Stomach (tissue), 4 donors: ENCODE data around the gene RPP38.
A peak's percentile ranks its signal among the peaks of the same experiment; 100 is the strongest.

Experiments
- EP300 ChIP-seq: sonication (generic); formaldehyde crosslinking; IDR thresholded peaks from one replicate; pipeline ENCODE4 v1.6.1; 2017; ENCODE audit warnings: antibody characterized with exemption
- POLR2A ChIP-seq, 4 donors: fragments of 450-650 bp; IDR thresholded peaks; one replicate each; pipeline ENCODE4 v1.6.1; 2016; ENCODE audit warnings: antibody characterized with exemption in 4 of 4, control low read depth in 2 of 4, mild to moderate bottlenecking in 1 of 4, moderate library complexity in 1 of 4
- POLR2AphosphoS5 ChIP-seq, 3 donors: sonication (generic); formaldehyde crosslinking; IDR thresholded peaks; one replicate each; pipeline ENCODE4 v1.6.1; 2016; ENCODE audit warnings: antibody characterized with exemption in 3 of 3
- TF ChIP-seq, protein P1 (sequence below), 7 experiments: fragments of 450-650 bp in 4 of 7; fragments of 200-600 bp in 3 of 7; sonication (generic) in 3 of 7; IDR thresholded peaks; one replicate each; pipeline ENCODE4 v1.5.1; 2016 to 2019; ENCODE audit warnings: antibody characterized with exemption in 7 of 7, control low read depth in 2 of 7, mild to moderate bottlenecking in 1 of 7

- TF ChIP-seq POLR2A (IDR thresholded peaks at IDR 0.05), result peak in 1 of 4 donors; percentile 60
- TF ChIP-seq, protein P1, sequence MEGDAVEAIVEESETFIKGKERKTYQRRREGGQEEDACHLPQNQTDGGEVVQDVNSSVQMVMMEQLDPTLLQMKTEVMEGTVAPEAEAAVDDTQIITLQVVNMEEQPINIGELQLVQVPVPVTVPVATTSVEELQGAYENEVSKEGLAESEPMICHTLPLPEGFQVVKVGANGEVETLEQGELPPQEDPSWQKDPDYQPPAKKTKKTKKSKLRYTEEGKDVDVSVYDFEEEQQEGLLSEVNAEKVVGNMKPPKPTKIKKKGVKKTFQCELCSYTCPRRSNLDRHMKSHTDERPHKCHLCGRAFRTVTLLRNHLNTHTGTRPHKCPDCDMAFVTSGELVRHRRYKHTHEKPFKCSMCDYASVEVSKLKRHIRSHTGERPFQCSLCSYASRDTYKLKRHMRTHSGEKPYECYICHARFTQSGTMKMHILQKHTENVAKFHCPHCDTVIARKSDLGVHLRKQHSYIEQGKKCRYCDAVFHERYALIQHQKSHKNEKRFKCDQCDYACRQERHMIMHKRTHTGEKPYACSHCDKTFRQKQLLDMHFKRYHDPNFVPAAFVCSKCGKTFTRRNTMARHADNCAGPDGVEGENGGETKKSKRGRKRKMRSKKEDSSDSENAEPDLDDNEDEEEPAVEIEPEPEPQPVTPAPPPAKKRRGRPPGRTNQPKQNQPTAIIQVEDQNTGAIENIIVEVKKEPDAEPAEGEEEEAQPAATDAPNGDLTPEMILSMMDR (IDR thresholded peaks at IDR 0.05), result no peak
- no peak for TF ChIP-seq EP300
- peak; percentile 42 to 90 (median 86) for TF ChIP-seq POLR2AphosphoS5 (IDR thresholded peaks at IDR 0.05)
Observed at GRCh38 chr10:15097011-15097812, at the start of gene RPP38.
